OCI-LY7 (cell line): ENCODE measurements around the gene MUC4. TPM values are rescaled to one million over a fixed set of nuclear protein-coding genes. Genes with fewer than 3 reads are reported as not detected.

Experiments used
- BruUV-seq: library from RNA; stranded (reverse); fragments of 400-500 nt; replicated peaks from 2 replicates; lab custom pipeline; 2021; lab: Mats Ljungman, UMichigan
- CTCF ChIA-PET: fragments of 300-600 bp; sonication (Branson Sonifier 250); formaldehyde crosslinking; loops from one replicate; lab custom pipeline; 2022; ENCODE audit warnings: antibody characterized with exemption; ENCODE audit not compliant: unreplicated experiment; lab: Charles Lee
- POLR2A ChIA-PET: fragments of 300-600 bp; sonication (Branson Sonifier 250); formaldehyde crosslinking; loops from one replicate; lab custom pipeline; 2022; ENCODE audit warnings: antibody characterized with exemption; lab: Charles Lee
- DNase-seq: peaks from one replicate; pipeline ENCODE4 v3.0.0-alpha.2; 2015; ENCODE audit warnings: low spot score
- H2AFZ ChIP-seq: fragments of 200-600 bp; sonication (generic), shearing (Covaris generic); 2 replicates; pipeline ENCODE4 v1.6.1; 2014; ENCODE audit warnings: mild to moderate bottlenecking, antibody characterized with exemption, low read length, moderate library complexity
- H3K27ac ChIP-seq: fragments of 200-600 bp; sonication (generic); 2 replicates; pipeline ENCODE4 v1.5.1; 2014; ENCODE audit warnings: mixed run types, low read depth, mild to moderate bottlenecking, moderate library complexity, low read length, inconsistent platforms; ENCODE audit not compliant: poor library complexity, severe bottlenecking
- H3K36me3 ChIP-seq: fragments of 200-600 bp; sonication (generic); 2 replicates; pipeline ENCODE4 v1.6.1; 2014; ENCODE audit warnings: mild to moderate bottlenecking, antibody characterized with exemption, low read length, moderate library complexity, mixed read lengths; ENCODE audit not compliant: insufficient read depth
- H3K4me1 ChIP-seq: fragments of 200-600 bp; sonication (generic); 2 replicates; pipeline ENCODE4 v1.5.1; 2014; ENCODE audit warnings: mild to moderate bottlenecking, low read length; ENCODE audit not compliant: insufficient read depth, poor library complexity, severe bottlenecking
- H3K4me2 ChIP-seq: fragments of 200-600 bp; sonication (generic); 2 replicates; pipeline ENCODE4 v1.6.1; 2014; ENCODE audit warnings: mild to moderate bottlenecking, low read length
- H3K4me3 ChIP-seq: fragments of 200-600 bp; sonication (generic); 2 replicates; pipeline ENCODE4 v1.5.1; 2014; ENCODE audit warnings: mild to moderate bottlenecking, low read depth, low read length; ENCODE audit not compliant: poor library complexity, severe bottlenecking
- H3K79me2 ChIP-seq: fragments of 200-600 bp; sonication (generic); 2 replicates; pipeline ENCODE4 v1.6.1; 2016; ENCODE audit warnings: low read depth, mild to moderate bottlenecking, low read length, moderate library complexity, mixed read lengths; ENCODE audit not compliant: insufficient read depth
- H3K9me2 ChIP-seq: fragments of 200-600 bp; sonication (generic); 2 replicates; pipeline ENCODE4 v1.6.1; 2016; ENCODE audit warnings: mild to moderate bottlenecking, low read length, mixed read lengths; ENCODE audit not compliant: insufficient read depth
- H3K9me3 ChIP-seq: fragments of 200-600 bp; sonication (generic); 2 replicates; pipeline ENCODE4 v1.6.1; 2014; ENCODE audit warnings: mild to moderate bottlenecking, mixed run types, low read length, mixed read lengths
- H4K20me1 ChIP-seq: fragments of 200-600 bp; sonication (generic); 2 replicates; pipeline ENCODE4 v1.6.1; 2014; ENCODE audit warnings: mild to moderate bottlenecking, antibody characterized with exemption, low read length, moderate library complexity, mixed read lengths; ENCODE audit not compliant: insufficient read depth
- CTCF ChIP-seq: fragments of 200-600 bp; sonication (generic); conservative IDR thresholded peaks from 2 replicates; pipeline ENCODE4 v1.5.1; 2014; ENCODE audit warnings: mild to moderate bottlenecking, antibody characterized with exemption, low read length, moderate library complexity, mixed read lengths
- EZH2phosphoT487 ChIP-seq: fragments of 200-600 bp; sonication (generic); IDR thresholded peaks from 2 replicates; pipeline ENCODE4 v1.6.1; 2018; ENCODE audit warnings: low read depth, borderline replicate concordance, mild to moderate bottlenecking, mixed run types, antibody characterized with exemption, low read length, moderate library complexity, mixed read lengths
- intact Hi-C: fragments of 100-400 bp; cut with micrococcal nuclease; formaldehyde crosslinking; loops from one replicate; pipeline ENCODE4 v1.10.0; 2022; ENCODE audit not compliant: unreplicated experiment
- microRNA-seq: library from miRNA; unstranded; fragments of <30 nt; microRNA quantifications from one replicate; pipeline ENCODE4 v1.2.0, GENCODE V29; 2022; ENCODE audit warnings: borderline replicate concordance
- small RNA-seq: library from RNA; depleted of rRNA; stranded (forward); fragments of <200 nt; gene quantifications from one replicate; pipeline ENCODE3, GENCODE V24; 2014
- total RNA-seq, 2 experiments: library from RNA; depleted of rRNA in 1 of 2; stranded (reverse); fragments of >200 nt in 1 of 2; shearing (Covaris generic) in 1 of 2; gene quantifications; 2 replicates each; pipeline ENCODE4 v1.2.3, GENCODE V29; 2014 to 2022

MUC4 gene
- total RNA-seq, 2 experiments from 2014 or later, result 0.03 to 0.42 TPM

- intact Hi-C loops, result no loop called here
- no TSS peak for BruUV-seq
- Histone ChIP-seq H2AFZ (no peak overlapping the region), H3K79me2 (no peaks in the 10 kb centered on the region), H3K4me3 (no peak overlapping the region), H3K9me2 (no peaks in the 10 kb centered on the region), H3K9me3 (no peaks in the 10 kb centered on the region), H4K20me1 (no peaks in the 10 kb centered on the region), H3K4me1 (no peaks in the 10 kb centered on the region), H3K4me2 (no peak overlapping the region), H3K27ac (no peak overlapping the region), H3K36me3 (peaks cover 6% of the 10 kb centered on the region)
- TF ChIP-seq CTCF (no peak), EZH2phosphoT487 (no peak)
- POLR2A ChIA-PET, result no interaction called here
- CTCF ChIA-PET, result interaction anchor here (0.7 kb wide), 1 partner anchor 1289 kb away, joined by 3 read pairs; no protein-coding TSS in a partner anchor
- no peak for DNase-seq
Observed at GRCh38 chr3:195697582-195698324, 114.0 kb downstream of the MUC4 start.

Small RNA genes lying within 50 kb of the gene (microRNA-seq; reads per million reads assigned to microRNA genes)
- gene MIR570, result 4.5 reads per million

Small RNA genes lying within 50 kb of the gene (small RNA-seq; reads per million reads assigned to genes)
- gene MIR570, result not detected

Other genes with a start within 250 kb of the MUC4 start
- gene APOD, start 228.0 kb downstream of the MUC4 start, total RNA-seq (2014; rRNA removed; shearing (Covaris generic)), result not detected in 2 replicates
- gene APOD, start 228.0 kb downstream of the MUC4 start, total RNA-seq (2022), result not detected in 2 replicates
- gene MUC20, start 91.0 kb downstream of the MUC4 start, total RNA-seq (2014; rRNA removed; shearing (Covaris generic)), result 1.1 TPM in 1 of 2 replicates, not detected in the other
- 0.40 and 0.72 TPM in 2 replicates for gene MUC20, start 91.0 kb downstream of the MUC4 start, total RNA-seq (2022)
- 32.9 and 43.6 TPM in 2 replicates for gene TNK2, start 96.6 kb upstream of the MUC4 start, total RNA-seq (2014; rRNA removed; shearing (Covaris generic))
- 92.1 and 103 TPM in 2 replicates for gene TNK2, start 96.6 kb upstream of the MUC4 start, total RNA-seq (2022)